GM06990 (cell line): ENCODE measurements around the gene SMIM44.

Experiments used
- DNase-seq: peaks from one replicate; pipeline ENCODE4 v3.0.0-alpha.2; 2011; ENCODE audit not compliant: insufficient read length; ENCODE audit errors: extremely low read depth
- H3K27me3 ChIP-seq: replicated peaks from 2 replicates; pipeline ENCODE4 v1.6.0; 2011; ENCODE audit warnings: low read length; ENCODE audit not compliant: control insufficient read depth, insufficient read depth
- H3K36me3 ChIP-seq: 2 replicates; pipeline ENCODE4 v1.5.1; 2011; ENCODE audit warnings: low read length; ENCODE audit not compliant: control insufficient read depth, insufficient read depth
- H3K4me3 ChIP-seq: replicated peaks from 2 replicates; pipeline ENCODE4 v1.5.1; 2011; ENCODE audit warnings: low read depth, mild to moderate bottlenecking, control low read depth, low read length
- CTCF ChIP-seq: IDR thresholded peaks from 2 replicates; pipeline ENCODE4 v1.5.1; 2011; ENCODE audit warnings: low read length, control low read depth, mild to moderate bottlenecking, inconsistent platforms; ENCODE audit not compliant: insufficient read depth, poor library complexity, severe bottlenecking

Gene SMIM44

DNA sequence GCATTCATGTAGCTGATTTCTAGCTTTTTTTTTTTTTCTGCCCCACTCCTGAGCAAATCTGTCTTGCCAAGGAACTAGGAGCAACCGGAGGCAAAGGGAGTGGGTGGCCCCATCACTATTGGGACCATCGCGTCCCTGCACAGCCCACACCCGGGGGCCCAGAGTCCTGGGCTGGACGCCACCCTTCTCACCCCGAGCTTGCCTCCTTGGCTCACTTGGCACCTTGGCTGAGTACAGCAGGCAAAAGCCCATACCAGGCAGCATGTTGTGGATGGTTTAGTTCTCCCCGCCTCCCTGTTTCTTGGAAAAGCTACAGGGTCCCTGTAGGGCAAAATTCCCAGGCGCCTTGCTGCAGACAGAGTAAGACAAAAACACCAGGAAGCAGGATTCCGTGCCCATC lies 16.6 kb downstream of the SMIM44 start:
- DNase-seq, result no peak
- no peaks in the 10 kb centered on the region for H3K27me3 ChIP-seq
- H3K36me3 ChIP-seq, result peaks cover 2% of the 10 kb centered on the region; the same call in 1 of the 2 replicates
- no peak overlapping the region for H3K4me3 ChIP-seq
- TF ChIP-seq CTCF, result no peak

DNA sequence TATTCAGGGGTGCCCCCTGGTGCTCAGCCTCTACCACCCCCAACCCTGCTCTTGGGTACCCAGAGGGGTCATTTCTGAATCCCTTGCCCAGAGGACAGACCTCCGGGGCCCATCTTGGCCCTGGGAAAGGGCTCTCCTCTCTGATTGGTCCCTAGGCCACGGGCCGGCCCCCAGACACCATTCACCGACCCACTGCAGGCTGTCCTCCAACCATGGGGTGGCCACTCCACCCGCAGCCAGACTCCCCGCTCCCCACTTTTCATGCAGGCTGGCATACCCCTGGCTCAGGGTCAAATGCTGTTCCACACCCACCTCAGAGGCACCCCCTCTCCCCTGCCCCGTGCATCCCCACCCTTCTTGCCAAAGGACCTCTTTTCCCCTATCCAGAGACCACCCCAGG lies 17.7 kb downstream of the SMIM44 start:
- TF ChIP-seq CTCF, result no peak
- no peaks in the 10 kb centered on the region for H3K27me3 ChIP-seq
- H3K36me3 ChIP-seq, result peaks cover 2% of the 10 kb centered on the region; the same call in 1 of the 2 replicates
- DNase-seq, result no peak
- no peak overlapping the region for H3K4me3 ChIP-seq

DNA sequence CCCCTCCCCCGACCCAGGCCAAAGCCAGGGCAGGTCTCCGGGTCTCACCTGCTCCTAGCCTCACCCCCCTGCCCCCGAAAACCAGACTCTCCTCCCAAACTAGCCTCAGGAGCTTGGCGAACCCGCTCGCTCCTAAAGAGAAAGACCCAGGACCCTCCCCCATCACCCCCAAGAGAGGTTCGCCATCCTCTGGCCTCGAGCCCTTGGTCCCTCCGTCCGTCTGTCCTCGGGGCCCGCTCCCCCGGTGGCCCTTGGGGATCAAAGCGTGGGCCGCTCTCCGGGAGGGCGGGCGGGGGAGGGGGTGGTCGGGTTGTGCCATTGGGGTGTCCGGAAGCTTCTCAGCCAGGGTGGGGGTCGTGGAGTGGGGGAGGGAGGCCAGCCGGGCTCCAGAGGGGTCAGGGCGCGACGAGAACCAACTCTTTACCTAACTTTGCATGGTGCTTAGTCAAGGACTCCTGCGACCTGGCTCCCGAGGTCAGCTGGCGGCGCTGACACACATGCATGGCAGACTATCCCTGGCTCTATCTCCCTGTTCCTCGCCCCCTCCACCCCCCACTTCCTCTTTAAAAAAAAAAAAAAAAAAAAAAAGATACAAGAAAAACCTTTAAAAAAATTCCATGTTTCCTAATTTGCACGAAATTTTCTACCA lies 18.5 kb downstream of the SMIM44 start:
- no peaks in the 10 kb centered on the region for H3K27me3 ChIP-seq
- H3K4me3 ChIP-seq, result no peak overlapping the region
- no peak for DNase-seq
- TF ChIP-seq CTCF, result no peak
- peaks cover 2% of the 10 kb centered on the region; the same call in 1 of the 2 replicates for H3K36me3 ChIP-seq

- Histone ChIP-seq H3K27me3 (no peaks in the 10 kb centered on the region), H3K36me3 (peaks cover 2% of the 10 kb centered on the region; the same call in 1 of the 2 replicates), H3K4me3 (no peak overlapping the region)
- DNase-seq, result no peak
- no peak for TF ChIP-seq CTCF
Observed at GRCh38 chr19:3463714-3464586, 19.3 kb downstream of the SMIM44 start.

- no peak for DNase-seq
- no peak overlapping the region for H3K4me3 ChIP-seq
- H3K36me3 ChIP-seq, result peaks cover 2% of the 10 kb centered on the region; the same call in 1 of the 2 replicates
- H3K27me3 ChIP-seq, result no peaks in the 10 kb centered on the region
- TF ChIP-seq CTCF, result no peak
Observed at GRCh38 chr19:3462991-3463713, 20.1 kb downstream of the SMIM44 start.
